GM11168 (cell line): Measurements from ENCODE around the gene HDLBP.
"Not testable (repeated sequence)": the region's sequence is repeated elsewhere in the genome, so short reads cannot be mapped to it uniquely, and the experiment has no call there.

Experiments
- in situ Hi-C: fragments of 300-500 bp; cut with MboI; formaldehyde crosslinking; loops from one replicate; pipeline ENCODE4 v1.12.0; 2022; ENCODE audit warnings: low sequenced_read_pairs; ENCODE audit not compliant: unreplicated experiment

HDLBP gene

GRCh38 chr2:241199897-241200821 lies 115.3 kb downstream of the HDLBP start:
- in situ Hi-C loops: no loop called here

GRCh38 chr2:241199286-241199685 lies 116.2 kb downstream of the HDLBP start:
- in situ Hi-C loops: no loop called here

- in situ Hi-C loops: no loop called here
Measured at GRCh38 chr2:241198381-241199279, 116.8 kb downstream of the HDLBP start.

GRCh38 chr2:241197947-241198346 lies 117.5 kb downstream of the HDLBP start:
- in situ Hi-C loops: no loop called here

GRCh38 chr2:241197246-241197645 lies 118.2 kb downstream of the HDLBP start:
- in situ Hi-C loops: not testable (repeated sequence)

GRCh38 chr2:241195506-241196130 lies 119.9 kb downstream of the HDLBP start:
- in situ Hi-C loops: no loop called here

- in situ Hi-C loops: no loop called here
Measured at GRCh38 chr2:241194811-241195210, 120.7 kb downstream of the HDLBP start.

GRCh38 chr2:241193271-241193670 lies 122.2 kb downstream of the HDLBP start:
- in situ Hi-C loops: no loop called here

- in situ Hi-C loops: no loop called here
Measured at GRCh38 chr2:241191081-241191480, 124.4 kb downstream of the HDLBP start.

GRCh38 chr2:241190291-241190981 lies 125.0 kb downstream of the HDLBP start:
- in situ Hi-C loops: no loop called here

GRCh38 chr2:241189856-241190201 lies 125.6 kb downstream of the HDLBP start:
- in situ Hi-C loops: no loop called here

GRCh38 chr2:241189093-241189855 lies 126.2 kb downstream of the HDLBP start:
- in situ Hi-C loops: no loop called here

- in situ Hi-C loops: no loop called here
Measured at GRCh38 chr2:241188361-241189092, 126.9 kb downstream of the HDLBP start, which contains the start of gene ANO7. TSS of gene ANO7 (plus strand) at chr2:241188677. CDS start at chr2:241190064, 1,387 bp downstream.

GRCh38 chr2:241187918-241188234 lies 127.6 kb downstream of the HDLBP start:
- in situ Hi-C loops: no loop called here

GRCh38 chr2:241187101-241187917 lies 128.2 kb downstream of the HDLBP start:
- in situ Hi-C loops: no loop called here

- in situ Hi-C loops: no loop called here
Measured at GRCh38 chr2:241185961-241186360, 129.5 kb downstream of the HDLBP start.

- in situ Hi-C loops: no loop called here
Measured at GRCh38 chr2:241184901-241185300, 130.6 kb downstream of the HDLBP start.

- in situ Hi-C loops: no loop called here
Measured at GRCh38 chr2:241183221-241183620, 132.3 kb downstream of the HDLBP start.
